ENCODE measurements around the gene TH.
"Not testable (repeated sequence)": the region's sequence is repeated elsewhere in the genome, so short reads cannot be mapped to it uniquely, and the experiment has no call there.

TH gene

GRCh38 chr11:2128511-2129307 lies 42.9 kb downstream of the TH start:
- H3K36me3 ChIP-seq (ENCODE audit: control insufficient read depth, insufficient read depth, low read length), result no peaks in the 10 kb centered on the region
- H3K4me1 ChIP-seq (ENCODE audit: control insufficient read depth, insufficient read depth, low read length, poor library complexity, severe bottlenecking), result no peaks in the 10 kb centered on the region
- peaks cover 3% of the 10 kb centered on the region for H3K27me3 ChIP-seq (replicated peaks; ENCODE audit: control insufficient read depth, insufficient read depth, low read length, poor library complexity, severe bottlenecking)
- no peak overlapping the region for H3K4me3 ChIP-seq (ENCODE audit: insufficient read depth, low read depth, low read length, poor library complexity, severe bottlenecking)
- H3K27ac ChIP-seq (ENCODE audit: insufficient read depth, low read length, poor library complexity, severe bottlenecking), result no peak overlapping the region
- H3K9me3 ChIP-seq (ENCODE audit: control insufficient read depth, low read length), result no peaks in the 10 kb centered on the region
- DNase-seq, result no peak

- no peaks in the 10 kb centered on the region for H3K9me3 ChIP-seq (ENCODE audit: control insufficient read depth, low read length)
- peaks cover 2% of the 10 kb centered on the region for H3K27me3 ChIP-seq (replicated peaks; ENCODE audit: control insufficient read depth, insufficient read depth, low read length, poor library complexity, severe bottlenecking)
- no peak overlapping the region for H3K27ac ChIP-seq (ENCODE audit: insufficient read depth, low read length, poor library complexity, severe bottlenecking)
- no peaks in the 10 kb centered on the region for H3K36me3 ChIP-seq (ENCODE audit: control insufficient read depth, insufficient read depth, low read length)
- H3K4me3 ChIP-seq (ENCODE audit: insufficient read depth, low read depth, low read length, poor library complexity, severe bottlenecking), result no peak overlapping the region
- no peak for DNase-seq
- no peaks in the 10 kb centered on the region for H3K4me1 ChIP-seq (ENCODE audit: control insufficient read depth, insufficient read depth, low read length, poor library complexity, severe bottlenecking)
These were observed 43.5 kb downstream of the TH start for GRCh38 chr11:2128130-2128510.

GRCh38 chr11:2127482-2128129 lies 44.0 kb downstream of the TH start:
- no peaks in the 10 kb centered on the region for H3K36me3 ChIP-seq (ENCODE audit: control insufficient read depth, insufficient read depth, low read length)
- H3K27ac ChIP-seq (ENCODE audit: insufficient read depth, low read length, poor library complexity, severe bottlenecking), result no peak overlapping the region
- no peak for DNase-seq
- no peaks in the 10 kb centered on the region for H3K4me1 ChIP-seq (ENCODE audit: control insufficient read depth, insufficient read depth, low read length, poor library complexity, severe bottlenecking)
- H3K9me3 ChIP-seq (ENCODE audit: control insufficient read depth, low read length), result no peaks in the 10 kb centered on the region
- H3K27me3 ChIP-seq (replicated peaks; ENCODE audit: control insufficient read depth, insufficient read depth, low read length, poor library complexity, severe bottlenecking), result peaks cover 3% of the 10 kb centered on the region
- no peak overlapping the region for H3K4me3 ChIP-seq (ENCODE audit: insufficient read depth, low read depth, low read length, poor library complexity, severe bottlenecking)

- peaks cover 7% of the 10 kb centered on the region for H3K27me3 ChIP-seq (replicated peaks; ENCODE audit: control insufficient read depth, insufficient read depth, low read length, poor library complexity, severe bottlenecking)
- no peak overlapping the region for H3K4me3 ChIP-seq (ENCODE audit: insufficient read depth, low read depth, low read length, poor library complexity, severe bottlenecking)
- no peak overlapping the region for H3K27ac ChIP-seq (ENCODE audit: insufficient read depth, low read length, poor library complexity, severe bottlenecking)
- no peaks in the 10 kb centered on the region for H3K36me3 ChIP-seq (ENCODE audit: control insufficient read depth, insufficient read depth, low read length)
- H3K4me1 ChIP-seq (ENCODE audit: control insufficient read depth, insufficient read depth, low read length, poor library complexity, severe bottlenecking), result no peaks in the 10 kb centered on the region
- no peak for DNase-seq
- no peaks in the 10 kb centered on the region for H3K9me3 ChIP-seq (ENCODE audit: control insufficient read depth, low read length)
These were observed 45.0 kb downstream of the TH start for GRCh38 chr11:2126520-2127085.

- not testable (repeated sequence) for H3K4me1 ChIP-seq (ENCODE audit: control insufficient read depth, insufficient read depth, low read length, poor library complexity, severe bottlenecking)
- H3K27me3 ChIP-seq (replicated peaks; ENCODE audit: control insufficient read depth, insufficient read depth, low read length, poor library complexity, severe bottlenecking), result peaks cover 10% of the 10 kb centered on the region
These were observed 46.7 kb downstream of the TH start for GRCh38 chr11:2124736-2125484.

GRCh38 chr11:2123628-2123960 lies 48.0 kb downstream of the TH start:
- peaks cover 10% of the 10 kb centered on the region for H3K27me3 ChIP-seq (replicated peaks; ENCODE audit: control insufficient read depth, insufficient read depth, low read length, poor library complexity, severe bottlenecking)

More at GRCh38 chr11:2124736-2125484, 46.7 kb downstream of the TH start:
- H3K4me3 ChIP-seq (ENCODE audit: insufficient read depth, low read depth, low read length, poor library complexity, severe bottlenecking); H3K36me3 ChIP-seq (ENCODE audit: control insufficient read depth, insufficient read depth, low read length); DNase-seq; H3K27ac ChIP-seq (ENCODE audit: insufficient read depth, low read length, poor library complexity, severe bottlenecking); H3K9me3 ChIP-seq (ENCODE audit: control insufficient read depth, low read length): not testable (repeated sequence)

GRCh38 chr11:2122907-2123627 lies 48.5 kb downstream of the TH start:
- no peak overlapping the region for H3K27ac ChIP-seq (ENCODE audit: insufficient read depth, low read length, poor library complexity, severe bottlenecking)
- H3K9me3 ChIP-seq (ENCODE audit: control insufficient read depth, low read length), result no peaks in the 10 kb centered on the region
- H3K4me1 ChIP-seq (ENCODE audit: control insufficient read depth, insufficient read depth, low read length, poor library complexity, severe bottlenecking), result no peaks in the 10 kb centered on the region
- H3K27me3 ChIP-seq (replicated peaks; ENCODE audit: control insufficient read depth, insufficient read depth, low read length, poor library complexity, severe bottlenecking), result peaks cover 10% of the 10 kb centered on the region
- no peak for DNase-seq
- no peak overlapping the region for H3K4me3 ChIP-seq (ENCODE audit: insufficient read depth, low read depth, low read length, poor library complexity, severe bottlenecking)
- no peaks in the 10 kb centered on the region for H3K36me3 ChIP-seq (ENCODE audit: control insufficient read depth, insufficient read depth, low read length)

More at GRCh38 chr11:2123628-2123960, 48.0 kb downstream of the TH start:
- no peak for DNase-seq
- no peaks in the 10 kb centered on the region for H3K4me1 ChIP-seq (ENCODE audit: control insufficient read depth, insufficient read depth, low read length, poor library complexity, severe bottlenecking)
- no peaks in the 10 kb centered on the region for H3K9me3 ChIP-seq (ENCODE audit: control insufficient read depth, low read length)
- H3K4me3 ChIP-seq (ENCODE audit: insufficient read depth, low read depth, low read length, poor library complexity, severe bottlenecking), result no peak overlapping the region
- H3K36me3 ChIP-seq (ENCODE audit: control insufficient read depth, insufficient read depth, low read length), result no peaks in the 10 kb centered on the region
- no peak overlapping the region for H3K27ac ChIP-seq (ENCODE audit: insufficient read depth, low read length, poor library complexity, severe bottlenecking)

- H3K36me3 ChIP-seq (ENCODE audit: control insufficient read depth, insufficient read depth, low read length), result no peaks in the 10 kb centered on the region
- no peaks in the 10 kb centered on the region for H3K4me1 ChIP-seq (ENCODE audit: control insufficient read depth, insufficient read depth, low read length, poor library complexity, severe bottlenecking)
- DNase-seq, result no peak
- H3K9me3 ChIP-seq (ENCODE audit: control insufficient read depth, low read length), result no peaks in the 10 kb centered on the region
- H3K4me3 ChIP-seq (ENCODE audit: insufficient read depth, low read depth, low read length, poor library complexity, severe bottlenecking), result no peak overlapping the region
- H3K27me3 ChIP-seq (replicated peaks; ENCODE audit: control insufficient read depth, insufficient read depth, low read length, poor library complexity, severe bottlenecking), result peaks cover 8% of the 10 kb centered on the region
- no peak overlapping the region for H3K27ac ChIP-seq (ENCODE audit: insufficient read depth, low read length, poor library complexity, severe bottlenecking)
These were observed 49.3 kb downstream of the TH start for GRCh38 chr11:2122222-2122906.

All from effector memory CD4-positive, alpha-beta T cell (primary cell).